ENCODE results near the gene CANT1.

The CANT1 gene

DNA sequence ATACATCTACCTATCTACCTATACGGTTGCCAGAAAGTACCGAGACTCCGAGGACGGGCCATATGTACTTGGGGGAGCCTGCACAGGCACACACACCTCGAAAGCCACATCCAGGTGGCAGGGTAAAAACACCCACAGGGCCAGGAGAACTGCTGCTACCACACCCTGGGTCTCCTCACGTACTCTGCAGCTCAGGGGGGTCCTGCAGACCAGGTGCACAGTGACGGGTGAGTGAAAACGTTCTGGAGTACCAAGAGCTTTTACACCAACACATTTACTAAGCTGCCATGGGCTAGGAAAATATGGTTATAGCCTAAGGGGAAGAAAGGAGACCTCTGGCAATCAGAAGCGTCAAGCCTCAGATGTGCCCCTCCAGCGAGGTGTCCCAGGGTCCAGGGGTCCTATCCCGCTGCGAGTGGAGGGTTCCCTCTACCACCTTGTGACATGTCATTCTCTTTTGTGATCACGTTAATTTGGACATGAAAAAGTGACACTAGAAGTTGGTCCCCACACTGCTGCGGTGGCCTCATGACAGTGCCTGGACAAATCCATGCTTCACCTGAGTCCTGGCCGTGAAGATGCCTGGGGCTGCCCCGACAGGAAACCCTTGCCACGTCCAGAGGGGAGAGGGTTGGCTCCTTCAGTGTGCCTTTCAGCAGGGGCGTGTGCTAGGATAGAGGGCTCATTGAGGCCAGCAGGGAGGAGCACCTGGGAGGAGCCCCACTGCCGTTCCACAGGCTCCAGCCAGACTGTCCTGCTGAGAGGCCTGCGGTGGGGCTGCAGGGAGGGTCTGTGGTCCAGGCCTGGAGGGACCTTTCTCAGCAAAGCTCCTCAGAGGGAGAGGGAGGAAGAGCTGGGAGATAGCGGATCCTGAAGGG, 1.8 kb downstream of the CANT1 start:
- DNase-seq (ENCODE audit: low read depth): no peak

DNA sequence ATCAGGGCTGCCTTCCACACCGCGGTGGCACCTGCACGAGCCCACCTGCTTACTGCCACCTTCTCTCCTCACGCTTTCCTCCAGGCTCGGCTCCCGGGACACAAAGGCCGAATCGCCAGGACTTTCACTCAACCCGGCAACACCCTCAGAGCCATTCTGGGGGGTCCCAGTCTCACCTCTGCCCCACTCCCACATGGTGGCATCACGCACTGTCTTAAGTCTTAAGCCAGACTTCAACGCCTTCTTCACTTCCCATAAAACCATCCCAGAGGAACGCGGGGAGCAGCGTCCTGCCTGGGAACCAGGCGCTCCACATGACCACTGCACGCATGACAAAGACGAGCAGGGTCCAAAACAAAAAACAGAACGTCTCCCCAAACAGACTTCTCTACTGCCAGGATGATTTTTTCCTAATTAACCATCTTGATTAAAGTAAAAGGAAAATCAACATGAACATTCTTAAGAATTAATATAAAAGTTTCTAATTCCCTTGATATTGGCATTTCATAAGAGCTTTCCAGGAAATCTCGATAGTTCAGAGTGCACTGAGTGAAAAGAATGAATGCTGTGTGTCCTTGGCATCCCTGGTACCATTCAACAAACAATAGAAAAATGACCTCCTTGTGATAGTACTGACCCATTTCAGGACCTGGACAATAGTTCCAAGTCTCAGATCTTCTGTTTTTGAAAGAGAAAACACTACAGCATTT, 2.6 kb downstream of the CANT1 start:
- no peak for DNase-seq (ENCODE audit: low read depth)

DNA sequence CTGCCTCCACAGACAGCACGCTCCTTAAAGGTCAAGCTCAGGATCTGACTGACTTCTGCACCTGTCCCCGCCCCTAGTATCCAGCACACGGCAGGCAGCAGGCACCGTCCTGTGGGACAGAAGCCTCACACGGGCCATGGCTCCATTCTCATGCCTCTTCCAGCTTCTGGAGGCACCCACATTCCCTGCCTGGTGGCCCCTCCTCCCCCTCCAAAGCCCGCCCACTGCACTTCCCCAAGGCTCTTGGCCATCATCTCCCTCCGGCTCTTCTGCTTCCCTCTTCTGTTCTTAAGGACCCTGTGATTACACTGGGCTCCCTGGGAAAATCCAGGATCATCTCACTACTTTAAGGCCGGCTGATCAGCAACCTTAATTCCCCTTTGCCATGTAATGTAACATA, 3.5 kb downstream of the CANT1 start:
- no peak for DNase-seq (ENCODE audit: low read depth)

DNA sequence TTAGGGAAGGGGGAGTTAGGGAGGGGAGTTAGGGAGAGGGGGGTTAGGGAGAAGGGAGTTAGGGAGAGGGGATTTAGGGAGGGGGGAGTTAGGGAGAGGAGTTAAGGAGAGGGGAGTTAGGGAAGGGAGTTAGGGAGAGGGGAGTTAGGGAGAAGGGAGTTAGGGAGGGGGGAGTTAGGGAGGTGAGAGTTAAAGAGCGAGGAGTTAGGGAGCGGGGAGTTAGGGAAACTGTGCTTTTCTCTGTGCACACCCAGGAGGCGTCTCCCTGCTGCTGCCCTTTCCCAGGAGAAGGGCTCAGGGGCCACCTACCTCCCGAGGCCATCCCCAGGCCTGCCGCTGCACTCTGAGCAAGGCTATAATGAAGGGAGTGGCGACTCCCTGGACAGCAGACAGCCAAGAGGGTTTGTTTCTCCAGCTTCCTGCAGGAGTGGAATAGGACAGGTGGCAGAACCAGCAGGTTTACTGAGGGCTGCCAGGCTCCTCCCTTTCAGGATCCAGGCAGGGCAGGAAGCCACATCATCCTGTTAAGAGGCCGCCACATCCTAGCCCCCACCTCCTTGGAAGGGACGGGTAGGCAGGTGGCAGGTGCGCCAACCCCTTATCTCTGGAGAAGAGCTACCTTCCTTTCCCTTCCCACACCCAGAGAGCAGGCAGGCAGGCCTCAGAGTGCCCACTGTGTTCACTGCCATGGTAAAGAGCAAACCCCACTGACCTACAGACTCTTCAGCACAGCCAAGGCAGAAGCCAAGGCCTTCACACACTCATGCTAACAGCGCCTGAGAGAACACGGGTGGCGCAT, 4.3 kb downstream of the CANT1 start:
- DNase-seq (ENCODE audit: low read depth): no peak

DNA sequence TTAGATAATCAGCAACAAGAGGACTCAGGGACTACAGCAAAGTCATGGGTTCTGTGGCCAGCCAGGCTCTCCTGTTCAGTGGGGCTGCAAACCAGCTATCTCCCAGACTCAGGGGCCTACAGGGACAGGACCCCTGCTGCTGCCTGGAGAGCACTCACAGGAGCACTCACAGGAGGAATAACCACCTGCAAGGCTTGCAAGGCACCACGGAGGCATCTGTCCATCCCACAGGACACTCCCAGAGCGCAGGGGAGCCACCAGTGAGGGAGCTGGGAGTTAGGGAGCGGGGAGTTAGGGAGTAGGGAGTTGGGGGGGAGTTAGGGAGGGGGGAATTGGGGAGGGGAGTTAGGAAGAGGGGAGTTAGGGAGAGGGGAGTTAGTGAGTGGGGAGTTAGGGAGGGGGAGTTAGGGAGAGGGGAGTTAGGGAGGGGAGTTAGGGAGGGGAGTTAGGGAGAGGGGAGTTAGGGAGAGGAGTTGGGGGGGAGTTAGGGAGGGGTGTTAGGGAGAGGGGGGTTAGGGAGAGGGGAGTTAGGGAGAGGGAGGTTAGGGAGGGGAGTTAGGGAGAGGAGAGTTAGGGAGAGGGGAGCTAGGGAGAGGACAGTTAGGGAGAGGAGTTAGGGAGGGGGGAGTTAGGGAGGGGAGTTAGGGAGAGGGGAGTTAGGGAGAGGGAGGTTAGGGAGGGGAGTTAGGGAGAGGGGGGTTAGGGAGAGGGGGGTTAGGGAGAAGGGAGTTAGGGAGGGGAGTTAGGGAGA, 5.7 kb downstream of the CANT1 start:
- no peak for DNase-seq (ENCODE audit: low read depth)

DNA sequence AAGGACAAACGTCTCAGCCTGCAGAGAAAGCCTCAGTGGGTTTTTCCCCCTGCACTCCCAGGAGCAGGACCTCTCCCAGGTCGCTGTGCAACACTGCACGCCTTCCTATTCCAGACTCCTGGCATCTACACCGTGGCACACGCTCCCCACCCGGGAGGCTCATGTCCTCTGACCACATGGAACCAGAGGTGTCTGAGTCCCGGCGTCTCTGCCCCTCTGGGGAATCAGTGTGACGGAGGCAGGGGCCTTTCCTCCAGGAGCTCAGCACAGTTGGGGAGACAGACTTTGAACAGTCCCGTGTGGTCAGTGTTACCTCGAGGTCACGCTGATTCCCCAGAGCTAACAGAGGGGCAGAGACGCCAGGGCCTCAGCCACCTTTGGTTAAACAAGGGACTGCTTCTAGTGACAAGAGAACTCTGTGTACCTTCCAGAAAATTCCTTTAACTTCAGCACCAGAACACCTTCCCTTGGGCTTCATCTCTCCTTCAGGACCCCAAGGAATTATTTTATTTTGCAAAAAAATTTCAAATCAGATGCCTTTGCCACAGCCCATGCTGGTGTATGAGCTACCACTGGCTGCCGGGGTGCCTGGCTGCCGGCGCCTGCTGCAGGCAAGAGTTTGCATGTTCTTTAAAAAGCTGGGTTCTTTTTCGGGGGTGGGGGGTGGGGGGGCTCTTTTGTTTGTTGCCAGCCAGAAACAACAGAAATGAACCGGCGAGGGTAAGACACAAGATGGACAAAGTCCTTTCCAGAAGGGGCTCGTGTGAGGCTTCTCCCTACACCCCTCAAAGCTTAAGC, 6.6 kb downstream of the CANT1 start:
- DNase-seq (ENCODE audit: low read depth): no peak

DNA sequence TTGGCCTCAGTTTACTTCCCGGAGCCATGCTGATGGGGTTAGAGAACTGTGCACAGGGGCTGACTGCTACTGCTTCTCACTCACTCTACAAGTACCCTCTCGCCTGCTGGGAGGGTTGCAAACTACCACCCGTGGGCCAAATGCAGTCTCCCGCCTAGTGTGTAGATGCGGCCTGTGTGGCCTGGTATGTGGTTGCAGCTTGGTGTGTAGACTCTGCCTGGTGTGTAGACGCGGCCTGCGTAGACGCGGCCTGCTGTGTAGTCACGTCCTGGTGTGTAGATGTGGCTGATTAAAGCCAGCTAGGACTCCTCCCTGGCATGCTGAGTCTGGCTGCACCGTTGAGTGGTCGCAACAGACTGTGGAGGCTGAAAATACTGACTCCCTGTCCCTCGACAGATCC, 7.3 kb downstream of the CANT1 start:
- no peak for DNase-seq (ENCODE audit: low read depth)

DNA sequence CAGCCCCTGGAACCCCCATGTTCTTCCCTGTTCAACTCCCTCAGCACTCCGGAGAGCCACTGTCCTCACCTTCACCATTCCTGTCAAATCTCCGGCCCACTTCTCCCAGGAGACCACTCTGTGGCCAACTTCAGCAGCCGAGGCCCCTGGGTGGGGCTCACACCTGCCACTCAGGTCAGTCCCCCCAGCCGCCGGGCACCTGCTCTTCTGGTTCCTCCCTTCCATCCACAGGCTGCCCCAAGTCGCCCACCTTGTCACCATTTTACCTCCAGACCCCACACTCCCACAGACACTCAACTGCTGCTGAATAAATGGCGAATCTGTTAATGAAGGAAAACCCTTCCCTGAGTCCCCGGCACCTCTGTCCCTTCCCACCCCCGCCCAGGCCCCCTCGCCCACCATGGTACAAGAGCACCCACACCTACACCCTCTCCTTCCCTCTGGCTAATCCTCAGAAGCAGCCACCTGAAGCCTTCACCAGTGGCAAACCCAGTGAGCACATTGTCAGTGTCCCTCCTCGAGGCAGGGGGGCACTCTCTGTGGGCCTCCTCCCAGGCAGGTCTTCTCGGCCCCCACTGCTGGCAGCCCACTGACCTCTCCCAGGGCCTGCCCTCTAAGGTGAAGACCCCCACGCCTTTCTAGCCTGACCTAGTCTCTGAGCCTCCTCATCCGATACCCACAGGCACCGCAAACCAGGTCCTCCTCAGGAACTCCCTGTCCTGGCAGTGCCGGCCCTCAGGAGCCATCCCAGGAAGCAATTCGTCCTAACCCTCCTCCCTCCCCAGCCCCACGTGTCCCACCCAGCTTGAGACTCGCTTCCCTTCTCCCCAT, 8.2 kb downstream of the CANT1 start:
- no peak for DNase-seq (ENCODE audit: low read depth)

DNA sequence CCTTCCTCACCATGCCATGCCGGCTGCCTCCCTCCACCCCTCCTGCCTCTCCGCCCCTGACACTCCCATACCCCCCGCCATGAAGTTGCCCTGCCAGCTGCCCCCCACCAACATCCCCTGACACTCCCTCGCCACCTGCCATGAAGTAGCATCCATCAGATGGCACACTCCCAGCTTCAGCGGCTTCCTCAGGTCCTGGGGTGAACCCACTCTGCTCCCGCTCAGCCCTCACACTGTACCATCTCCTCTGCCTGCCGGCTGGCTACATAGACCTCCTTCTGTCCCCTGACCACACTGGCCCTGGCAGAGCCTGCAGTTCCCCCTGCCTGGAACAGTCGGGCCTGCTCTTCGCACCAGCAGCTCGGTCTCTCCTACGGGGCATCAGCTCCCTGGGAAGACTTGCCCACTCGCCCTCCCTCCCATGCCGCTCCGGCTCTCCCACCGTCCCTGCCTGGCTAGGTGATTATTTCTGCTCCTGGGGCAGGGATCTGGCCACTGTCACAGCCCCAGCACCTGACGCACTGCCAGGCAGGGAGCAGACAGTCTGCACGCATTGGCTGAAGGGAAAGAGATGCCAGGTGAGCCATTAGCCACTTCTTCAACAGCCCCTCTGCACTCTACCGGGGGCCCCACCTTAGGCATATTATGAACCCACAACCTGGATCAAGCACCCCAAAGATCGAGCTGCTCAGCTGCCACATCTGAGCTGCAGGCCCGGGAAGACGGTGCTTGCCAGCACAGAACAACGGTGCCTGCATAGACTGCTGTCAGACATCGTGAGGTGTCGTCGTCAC, 9.0 kb downstream of the CANT1 start:
- no peak for DNase-seq (ENCODE audit: low read depth)

DNA sequence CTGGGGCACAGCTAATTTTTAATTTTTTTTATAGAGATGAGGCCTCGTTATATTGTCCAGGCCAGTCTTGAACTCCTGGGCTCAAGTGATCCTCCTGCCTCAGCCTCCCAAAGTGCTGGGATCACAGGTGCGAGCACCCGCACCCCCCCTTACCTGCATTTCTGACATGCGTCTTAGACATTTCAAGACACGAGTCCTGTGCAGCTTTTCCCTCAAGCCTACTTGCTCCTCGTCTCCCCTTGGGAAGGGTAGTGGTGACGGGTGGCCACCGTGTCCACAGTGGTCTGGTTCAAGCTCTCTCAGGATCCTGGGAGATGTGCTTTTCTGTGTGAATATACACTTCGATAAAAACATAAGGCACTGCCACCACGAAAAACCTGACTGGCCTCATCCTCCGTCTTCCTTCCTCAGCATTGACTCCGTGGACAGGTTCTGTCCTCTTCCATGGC, 9.6 kb downstream of the CANT1 start:
- DNase-seq (ENCODE audit: low read depth): no peak

DNA sequence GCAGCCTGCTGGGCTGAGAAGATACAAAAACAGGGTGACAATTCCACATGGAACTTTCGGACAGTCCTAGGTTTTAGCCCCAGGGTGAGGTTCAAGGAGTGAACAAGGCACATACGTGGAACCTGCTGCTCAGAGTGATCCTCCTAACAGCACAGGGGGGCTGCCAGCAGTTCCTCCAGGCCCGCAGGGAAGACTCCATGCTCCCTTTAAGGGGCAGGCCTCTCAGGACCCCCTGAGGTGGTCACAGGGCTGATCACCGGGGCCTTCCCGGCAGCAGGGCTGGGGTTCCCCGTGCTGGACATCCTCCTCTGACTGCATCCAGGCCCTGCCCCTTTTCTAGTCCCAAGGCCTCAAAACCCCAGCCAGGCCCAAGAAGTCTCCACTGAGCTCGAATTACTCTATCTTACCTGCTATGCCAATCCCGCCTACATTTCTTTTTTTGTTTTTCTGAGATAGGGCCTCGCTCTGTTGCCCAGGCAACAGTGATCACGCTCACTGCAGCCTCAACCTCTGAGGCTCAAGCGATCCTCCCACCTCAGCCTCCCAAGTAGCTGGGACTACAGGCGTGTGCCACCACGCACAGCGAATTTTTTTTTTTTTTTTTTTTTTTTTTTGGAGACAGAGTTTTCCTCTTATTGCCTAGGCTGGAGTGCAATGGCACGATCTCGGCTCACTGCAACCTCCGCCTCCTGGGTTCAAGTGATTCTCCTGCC, 10.4 kb downstream of the CANT1 start:
- DNase-seq (ENCODE audit: low read depth): no peak

DNA sequence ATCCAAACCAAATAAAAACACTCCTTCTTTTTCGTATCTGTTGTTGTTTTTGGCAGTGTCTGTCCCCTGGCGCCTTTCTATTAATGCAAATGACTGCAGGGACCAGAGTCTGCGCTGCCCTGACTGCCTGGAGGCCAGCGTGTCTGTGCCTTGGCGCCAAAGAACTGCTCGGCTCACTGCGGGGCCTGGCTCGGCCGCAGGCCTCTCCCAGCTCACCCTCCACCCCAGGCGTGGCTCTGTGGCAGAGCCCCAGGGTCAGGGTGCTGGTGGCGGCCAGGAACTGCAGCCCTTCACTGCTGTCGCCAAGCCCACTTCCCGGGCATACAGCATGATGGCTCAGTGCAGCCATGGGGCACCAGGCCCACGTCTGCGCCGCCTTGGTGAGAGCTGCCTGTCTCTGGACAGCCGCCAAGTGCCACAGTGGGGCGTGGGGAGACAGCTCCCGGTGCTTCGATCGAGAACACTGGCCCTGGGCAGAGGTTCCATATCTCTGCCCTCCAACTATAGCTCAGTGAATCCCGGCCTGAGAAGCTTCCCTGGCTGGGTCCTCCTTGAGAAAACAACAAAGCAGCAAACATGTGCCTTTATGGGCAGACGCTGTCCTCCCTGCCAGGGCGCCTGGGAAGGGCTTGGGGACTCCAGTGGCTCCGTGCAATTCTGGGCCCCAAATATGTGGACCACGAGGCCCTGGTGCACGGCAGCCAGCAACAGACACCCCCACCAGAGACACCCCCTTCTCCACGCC, 11.1 kb downstream of the CANT1 start:
- DNase-seq (ENCODE audit: low read depth): no peak

DNA sequence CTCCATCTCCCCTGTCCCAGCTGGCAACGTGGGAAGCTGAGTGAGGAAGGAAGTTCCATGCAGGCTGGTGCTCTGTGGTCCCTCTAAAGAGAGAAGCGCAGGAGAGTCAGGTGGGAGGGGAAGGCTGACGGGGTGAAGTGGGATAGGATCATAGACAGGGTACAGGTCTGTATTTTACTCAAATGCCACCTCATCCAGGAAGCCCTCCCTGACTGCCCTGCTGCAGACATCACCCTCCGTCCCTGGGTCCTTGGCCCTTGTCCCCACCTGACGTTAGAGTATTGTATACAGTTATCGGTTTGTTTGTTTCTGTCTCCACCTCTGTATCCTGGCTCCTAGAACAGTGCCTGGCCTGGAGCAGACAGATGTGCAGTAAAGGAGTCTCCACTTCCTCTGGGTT, 11.7 kb downstream of the CANT1 start:
- DNase-seq (ENCODE audit: low read depth): no peak

DNA sequence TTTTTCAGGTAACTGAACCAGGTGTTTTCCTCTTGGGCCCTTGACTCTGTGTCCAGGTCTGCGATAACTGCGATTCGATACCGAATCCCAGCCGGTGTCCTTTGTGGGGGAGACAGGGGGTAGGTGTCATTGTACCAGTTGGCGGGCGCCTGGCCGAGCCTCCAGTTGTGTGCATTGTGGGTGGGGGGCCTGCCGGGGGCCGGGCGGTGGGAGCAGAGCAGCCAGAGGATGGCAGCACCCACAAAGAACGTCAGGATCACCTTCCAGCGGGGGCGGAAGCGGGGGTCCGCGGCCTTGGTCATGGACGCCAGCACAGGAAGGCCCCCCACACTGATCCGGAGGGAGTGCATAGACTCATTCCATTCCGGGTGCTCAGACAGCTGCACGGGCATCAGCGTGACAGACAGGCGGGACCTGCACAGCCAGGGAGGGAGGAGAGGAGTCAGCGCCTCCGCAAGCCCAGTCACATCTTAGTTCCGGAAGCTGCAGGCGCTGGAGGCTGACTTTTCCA, 12.3 kb downstream of the CANT1 start:
- DNase-seq (ENCODE audit: low read depth): no peak

DNA sequence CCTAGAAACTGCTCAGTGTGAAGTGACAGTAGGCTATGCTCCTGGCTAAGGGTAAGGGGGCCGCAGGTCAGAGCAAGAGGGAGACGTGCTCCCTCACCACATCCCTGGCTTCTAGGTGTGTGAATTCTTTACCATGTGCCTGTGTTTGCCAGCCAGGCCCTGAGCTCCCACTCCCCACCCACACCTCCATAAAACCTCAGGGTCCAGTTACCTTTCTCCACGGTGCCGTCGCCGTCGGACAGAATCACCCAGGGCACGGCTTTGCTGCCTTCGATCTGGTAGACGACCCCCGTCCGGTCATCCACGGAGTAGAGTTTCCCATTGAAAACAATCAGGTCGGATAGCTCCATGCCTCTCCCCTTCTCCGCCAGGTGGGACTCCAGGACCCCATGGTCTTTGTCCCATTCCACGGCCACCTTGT, 12.8 kb downstream of the CANT1 start:
- DNase-seq (ENCODE audit: low read depth): no peak

DNA sequence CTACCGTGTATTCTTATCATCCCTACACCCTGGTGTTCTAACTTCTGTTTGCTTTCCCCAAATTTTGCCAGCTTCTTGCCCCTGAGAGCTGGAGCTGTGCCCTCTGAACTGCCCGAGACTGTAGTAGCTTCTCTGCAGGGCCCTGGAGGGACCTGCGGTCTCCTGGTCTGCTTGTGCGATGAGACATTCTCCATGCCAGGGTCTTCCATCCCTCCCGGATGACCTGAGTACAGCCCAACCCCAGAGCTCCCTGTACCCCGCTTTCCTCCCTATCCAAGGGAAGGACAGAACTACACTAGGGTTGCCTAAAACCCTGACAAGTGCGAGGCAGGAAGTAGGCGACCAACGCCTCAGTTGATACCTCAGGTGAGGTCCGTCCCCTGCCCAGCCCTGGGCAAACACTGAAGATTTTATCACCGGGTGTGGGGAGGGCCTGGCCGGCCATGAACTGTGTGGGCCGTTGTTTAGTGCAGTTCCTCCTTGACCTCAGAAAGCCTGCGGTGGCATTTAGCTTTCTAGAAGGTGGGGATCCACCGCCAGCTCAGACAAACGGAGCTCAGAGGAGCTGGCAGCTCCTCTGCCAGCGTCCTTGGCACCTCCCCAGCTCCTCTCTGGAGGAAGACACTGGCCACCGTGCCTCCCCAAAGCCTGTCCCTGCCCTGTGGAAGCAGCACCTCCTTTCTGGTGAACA, 13.7 kb downstream of the CANT1 start:
- no peak for DNase-seq (ENCODE audit: low read depth)
